H1 (cell line): ENCODE results near the gene POLE4. TPM values are rescaled to one million over a fixed set of nuclear protein-coding genes. Genes with fewer than 3 reads are reported as not detected.

Experiments used
- CTCF ChIA-PET: fragments of 300-600 bp; sonication (Branson Sonifier 250); formaldehyde crosslinking; loops from one replicate; lab custom pipeline; 2021; ENCODE audit not compliant: partially characterized antibody; lab: Charles Lee
- POLR2A ChIA-PET: fragments of 300-600 bp; sonication (Branson Sonifier 250); formaldehyde crosslinking; loops from one replicate; lab custom pipeline; 2021; ENCODE audit warnings: inconsistent platforms; ENCODE audit not compliant: partially characterized antibody; lab: Charles Lee
- DNase-seq, 2 experiments: peaks; one replicate each; pipeline versions ENCODE4 v3.0.0 to v3.0.0-alpha.2; 2010 to 2022; ENCODE audit warnings: low spot score in 2 of 2, low read depth in 1 of 2, mixed read lengths in 1 of 2
- FAIRE-seq: peaks from 2 replicates; lab custom pipeline; 2011; peaks lifted over from hg19 to GRCh38; lab: Jason Lieb, UNC
- H2AFZ ChIP-seq: 2 replicates; pipeline ENCODE4 v1.8.1; 2012; ENCODE audit warnings: low read length, inconsistent platforms
- H2AK5ac ChIP-seq: 2 replicates; pipeline ENCODE4 v1.6.1; 2013; ENCODE audit warnings: low read depth, low read length
- H2BK120ac ChIP-seq: replicated peaks from 2 replicates; pipeline ENCODE3; 2013; ENCODE audit warnings: low read depth, low read length, inconsistent platforms
- H2BK12ac ChIP-seq: 2 replicates; pipeline ENCODE4 v1.6.1; 2013; ENCODE audit warnings: low read depth, low read length
- H2BK15ac ChIP-seq: 2 replicates; pipeline ENCODE4 v1.6.1; 2013; ENCODE audit warnings: low read length
- H2BK20ac ChIP-seq: 2 replicates; pipeline ENCODE4 v1.6.1; 2013; ENCODE audit warnings: low read length
- H2BK5ac ChIP-seq: 2 replicates; pipeline ENCODE4 v1.6.1; 2013; ENCODE audit warnings: low read depth, low read length
- H3K14ac ChIP-seq: 2 replicates; pipeline ENCODE4 v1.6.1; 2013; ENCODE audit warnings: inconsistent platforms; ENCODE audit not compliant: insufficient read length
- H3K18ac ChIP-seq: 2 replicates; pipeline ENCODE4 v1.6.1; 2013; ENCODE audit warnings: low read length; ENCODE audit errors: extremely low read depth
- H3K23ac ChIP-seq: 2 replicates; pipeline ENCODE4 v1.6.1; 2013; ENCODE audit warnings: inconsistent platforms; ENCODE audit not compliant: insufficient read length
- H3K23me2 ChIP-seq: 2 replicates; pipeline ENCODE4 v1.6.1; 2013; ENCODE audit warnings: low read depth, low read length
- H3K27ac ChIP-seq: 2 replicates; pipeline ENCODE4 v1.6.1; 2011; ENCODE audit warnings: low read depth, low read length, inconsistent platforms
- H3K27me3 ChIP-seq, 4 experiments: replicated peaks in 1 of 4; 1 replicate in 1 of 4; 2 replicates in 3 of 4; pipeline versions ENCODE4 v1.6.1 to v1.8.1; 2011 to 2013; ENCODE audit warnings: low read length in 3 of 4, mild to moderate bottlenecking in 3 of 4, inconsistent platforms in 2 of 4, mixed read lengths in 2 of 4, moderate library complexity in 1 of 4; ENCODE audit not compliant: control insufficient read depth in 3 of 4, insufficient read depth in 3 of 4; ENCODE audit errors: extremely low read depth in 1 of 4
- H3K36me3 ChIP-seq, 4 experiments: 2 replicates each; pipeline versions ENCODE4 v1.6.1 to v1.8.1; 2011 to 2013; ENCODE audit warnings: mild to moderate bottlenecking in 4 of 4, low read length in 3 of 4, moderate library complexity in 2 of 4, control low read depth in 1 of 4, inconsistent platforms in 1 of 4; ENCODE audit not compliant: insufficient read depth in 4 of 4, control insufficient read depth in 2 of 4
- H3K4ac ChIP-seq: replicated peaks from 2 replicates; pipeline ENCODE3; 2013; ENCODE audit warnings: low read length, low read depth, mixed read lengths, inconsistent platforms; ENCODE audit not compliant: insufficient read length
- H3K4me1 ChIP-seq, 4 experiments: replicated peaks in 1 of 4; 1 replicate in 1 of 4; 2 replicates in 3 of 4; pipeline versions ENCODE4 v1.6.1 to v1.8.1; 2011 to 2013; ENCODE audit warnings: low read length in 3 of 4, inconsistent platforms in 2 of 4, mixed read lengths in 1 of 4; ENCODE audit not compliant: insufficient read depth in 4 of 4, control insufficient read depth in 3 of 4
- H3K4me2 ChIP-seq, 2 experiments: 2 replicates each; pipeline versions ENCODE4 v1.6.1 to v1.8.1; 2011 to 2013; ENCODE audit warnings: low read depth in 2 of 2, low read length in 2 of 2, control low read depth in 1 of 2, inconsistent platforms in 1 of 2, mild to moderate bottlenecking in 1 of 2; ENCODE audit not compliant: insufficient read depth in 1 of 2
- H3K4me3 ChIP-seq, 4 experiments: fragments of 200-600, 300-600 bp in 1 of 4; sonication (generic), shearing (Covaris generic), sonication (Bioruptor Twin) in 1 of 4; 2 replicates each; pipeline versions ENCODE4 v1.5.1 to v1.8.1; 2011 to 2016; ENCODE audit warnings: low read length in 4 of 4, low read depth in 3 of 4, control low read depth in 2 of 4, inconsistent platforms in 2 of 4, mild to moderate bottlenecking in 2 of 4, mixed read lengths in 1 of 4, moderate library complexity in 1 of 4; ENCODE audit not compliant: insufficient read depth in 2 of 4; ENCODE audit errors: extremely low read depth in 1 of 4
- H3K56ac ChIP-seq: replicated peaks from 2 replicates; pipeline ENCODE3; 2013; ENCODE audit warnings: low read depth, mild to moderate bottlenecking, mixed read lengths, low read length, inconsistent platforms; ENCODE audit not compliant: insufficient read length
- H3K79me1 ChIP-seq: 2 replicates; pipeline ENCODE4 v1.6.1; 2013; ENCODE audit warnings: low read depth, low read length, control low read depth
- H3K79me2 ChIP-seq, 2 experiments: 2 replicates each; pipeline versions ENCODE4 v1.6.1 to v1.8.1; 2012 to 2013; ENCODE audit warnings: low read length in 2 of 2, mild to moderate bottlenecking in 2 of 2, inconsistent platforms in 1 of 2; ENCODE audit not compliant: insufficient read depth in 2 of 2, control insufficient read depth in 1 of 2
- H3K9ac ChIP-seq, 4 experiments: replicated peaks in 1 of 4; 1 replicate in 1 of 4; 2 replicates in 3 of 4; pipeline versions ENCODE4 v1.6.1 to v1.8.1; 2011 to 2013; ENCODE audit warnings: low read depth in 3 of 4, low read length in 3 of 4, control low read depth in 2 of 4, mild to moderate bottlenecking in 2 of 4, moderate library complexity in 2 of 4, inconsistent platforms in 1 of 4; ENCODE audit errors: extremely low read depth in 1 of 4
- H3K9me3 ChIP-seq, 2 experiments: 2 replicates each; pipeline versions ENCODE4 v1.6.1 to v1.8.1; 2012 to 2013; ENCODE audit warnings: mild to moderate bottlenecking in 2 of 2, moderate library complexity in 2 of 2, control low read depth in 1 of 2, inconsistent platforms in 1 of 2, low read depth in 1 of 2, low read length in 1 of 2, mixed read lengths in 1 of 2; ENCODE audit not compliant: insufficient read depth in 2 of 2
- H4K20me1 ChIP-seq, 2 experiments: replicated peaks in 1 of 2; 2 replicates each; pipeline versions ENCODE3 to v1.8.1; 2011 to 2013; ENCODE audit warnings: inconsistent platforms in 2 of 2, low read length in 2 of 2, mild to moderate bottlenecking in 1 of 2; ENCODE audit not compliant: insufficient read depth in 2 of 2, control insufficient read depth in 1 of 2
- H4K5ac ChIP-seq: 2 replicates; pipeline ENCODE4 v1.6.1; 2013; ENCODE audit warnings: low read length, low read depth, mixed read lengths, inconsistent platforms; ENCODE audit not compliant: insufficient read length
- H4K8ac ChIP-seq: 2 replicates; pipeline ENCODE4 v1.8.0; 2013; ENCODE audit warnings: mild to moderate bottlenecking, moderate library complexity, low read length, inconsistent platforms; ENCODE audit not compliant: insufficient read depth; ENCODE audit errors: extremely low read depth
- H4K91ac ChIP-seq: replicated peaks from 2 replicates; pipeline ENCODE3; 2013; ENCODE audit warnings: low read length, mixed read lengths, inconsistent platforms; ENCODE audit not compliant: insufficient read length
- ATF2 ChIP-seq: IDR thresholded peaks from 2 replicates; pipeline ENCODE4 v1.6.1; 2012; ENCODE audit warnings: low read length, inconsistent platforms
- ATF3 ChIP-seq: IDR thresholded peaks from 2 replicates; pipeline ENCODE4 v1.6.1; 2011; ENCODE audit warnings: low read depth, mild to moderate bottlenecking, low read length; ENCODE audit not compliant: insufficient read depth
- MAX ChIP-seq: IDR thresholded peaks from 2 replicates; pipeline ENCODE4 v1.6.1; 2012; ENCODE audit warnings: inconsistent platforms
- POLR2AphosphoS5 ChIP-seq: IDR thresholded peaks from 2 replicates; pipeline ENCODE4 v1.6.1; 2011; ENCODE audit warnings: low read depth, low read length
- RAD21 ChIP-seq, 2 experiments: IDR thresholded peaks in 1 of 2; conservative IDR thresholded peaks in 1 of 2; 2 replicates each; pipeline ENCODE4 v1.6.1; 2011; ENCODE audit warnings: low read depth in 2 of 2, low read length in 2 of 2, improper control_type of control experiment in 1 of 2, inconsistent platforms in 1 of 2, mild to moderate bottlenecking in 1 of 2, moderate library complexity in 1 of 2
- RNF2 ChIP-seq: fragments of 200-900, 300-1000 bp; sonication (generic); IDR thresholded peaks from 2 replicates; pipeline ENCODE4 v1.7.1; 2016; ENCODE audit warnings: borderline replicate concordance, low read depth, mild to moderate bottlenecking, antibody characterized with exemption, low read length; ENCODE audit not compliant: poor library complexity, severe bottlenecking; ENCODE audit errors: missing control alignments
- SP1 ChIP-seq: IDR thresholded peaks from 2 replicates; pipeline ENCODE4 v1.6.1; 2011; ENCODE audit warnings: low read depth, low read length
- WGBS, 2 experiments: shearing (Covaris generic) in 1 of 2; methylation state at CpG; one replicate each; pipeline versions ENCODE4 v1.1.6 to v1.1.7; 2013 to 2015; ENCODE audit warnings: low lambda C conversion rate in 2 of 2, mixed read lengths in 2 of 2, inconsistent platforms in 1 of 2, low coverage in 1 of 2, missing lambda C conversion rate in 1 of 2; ENCODE audit not compliant: insufficient replicate concordance in 2 of 2, insufficient coverage in 1 of 2, insufficient read length in 1 of 2; ENCODE audit errors: extremely low coverage in 1 of 2, missing lambda C conversion rate in 1 of 2; 5-methylcytosine and 5-hydroxymethylcytosine counted together
- polyA plus RNA-seq, 7 experiments: library from polyadenylated mRNA; depleted of rRNA in 3 of 7; stranded (reverse) in 5 of 7; unstranded in 2 of 7; fragments of >200 nt in 5 of 7; fragments of 200-250 nt in 2 of 7; gene quantifications; 1 replicate in 5 of 7; 2 replicates in 1 of 7; 4 replicates in 1 of 7; pipeline versions ENCODE4 v1.2.1 to v1.2.3, GENCODE V29; 2011 to 2013; ENCODE audit warnings: missing spikeins in 2 of 7, mixed read lengths in 2 of 7
- total RNA-seq: library from RNA; stranded (reverse); fragmentation: NEBNext Ultra II Directional; extraction: Animal tissue kit (Norgen Biotek cat#: 25700); gene quantifications from 2 replicates; pipeline ENCODE4 v1.2.1, GENCODE V29; 2021

The POLE4 gene
- total and polyA plus RNA-seq, 2 of the 8 experiments (the other 6 are each of a cell fraction or from before 2014, with no cell fraction given), result 16.7 to 44.7 TPM

- Histone ChIP-seq H3K79me2 (no peaks in the 10 kb centered on the region), H3K79me1 (no peaks in the 10 kb centered on the region), H3K18ac (no peak overlapping the region), H2BK12ac (no peak overlapping the region), H3K23ac (no peak overlapping the region), H2BK15ac (no peak overlapping the region), H3K9me3 (0 out of 4 replicates have a peak, but pooled peaks cover 0 to 2% of the 10 kb centered on the region in 2 experiments), H4K20me1 (no peaks in the 10 kb centered on the region), H3K56ac (no peak overlapping the region), H3K4ac (no peak overlapping the region), H2AFZ (no peak overlapping the region), H3K4me2 (no peak overlapping the region), H3K27ac (no peak overlapping the region), H2BK20ac (no peak overlapping the region), H3K9ac (no peak overlapping the region), H3K4me1 (peaks cover 0 to 3% (median 1%) of the 10 kb centered on the region in 4 experiments; a peak in 2 of 7 replicates), H2AK5ac (no peak overlapping the region), H4K8ac (no peak overlapping the region), H4K5ac (no peak overlapping the region), H2BK120ac (no peak overlapping the region), H2BK5ac (no peak overlapping the region), H3K4me3 (no peak overlapping the region), H4K91ac (no peak overlapping the region), H3K23me2 (no peaks in the 10 kb centered on the region), H3K27me3 (peaks cover 0 to 7% (median 5%) of the 10 kb centered on the region in 4 experiments; a peak in 3 of 7 replicates), H3K36me3 (no peaks in the 10 kb centered on the region), H3K14ac (no peak overlapping the region)
- FAIRE-seq (no peak), DNase-seq (no peak)
- ChIA-PET CTCF (interaction anchor here (1.7 to 1.9 kb wide), 2 partner anchors 9 to 236 kb away, joined by 5 to 6 read pairs; no protein-coding TSS in a partner anchor), POLR2A (no interaction called here)
- TF ChIP-seq MAX, result no peak
- TF ChIP-seq SP1, result no peak
- TF ChIP-seq POLR2AphosphoS5, result no peak
- no peak for TF ChIP-seq ATF3
- TF ChIP-seq ATF2, result no peak
- TF ChIP-seq RNF2, result no peak
- TF ChIP-seq RAD21 (IDR thresholded peaks at IDR 0.05 in 1 of 2, conservative IDR thresholded peaks at IDR 0.05 in 1 of 2; ENCODE audit: low read depth in 2 of 2, low read length in 2 of 2), result no peak
- WGBS, 2 experiments, result 59% methylated on average over 4 of the region's 4 CpGs; no CpG with 5 or more reads in 1 of the 2 experiments
Measured at GRCh38 chr2:74911061-74911460, 47.4 kb upstream of the POLE4 start.
